Activated B cell treated with CpG ODN at 0.5 μM for 24 hours (primary cell): ENCODE data around the gene VAMP7. TPM values are rescaled to one million over a fixed set of nuclear protein-coding genes. Genes with fewer than 3 reads are reported as not detected.

ENCODE experiments used
- ATAC-seq: fragments of 200-7000 bp; cut with Tn5 transposase; one replicate; pipeline ENCODE4 v1.10.0; 2021; ENCODE audit warnings: low read depth, mild to moderate bottlenecking, moderate library complexity
- CTCF ChIA-PET: fragments of 350-600 bp; sonication (Branson Sonifier 250); formaldehyde crosslinking; loops from one replicate; lab custom pipeline; 2021; ENCODE audit warnings: antibody characterized with exemption; lab: Charles Lee
- POLR2A ChIA-PET: fragments of 350-600 bp; sonication (Branson Sonifier 250); formaldehyde crosslinking; loops from one replicate; lab custom pipeline; 2021; ENCODE audit warnings: antibody characterized with exemption; lab: Charles Lee
- DNase-seq: peaks from one replicate; pipeline ENCODE4 v3.0.0; 2022
- H3K27ac Mint-ChIP-seq: one replicate; pipeline ENCODE4 v1.8.0; 2020; ENCODE audit warnings: mixed read lengths
- H3K27me3 Mint-ChIP-seq: one replicate; pipeline ENCODE4 v1.8.0; 2021; ENCODE audit warnings: mixed read lengths
- H3K36me3 Mint-ChIP-seq: one replicate; pipeline ENCODE4 v1.8.0; 2021; ENCODE audit warnings: low read depth, mixed read lengths
- H3K4me1 Mint-ChIP-seq: one replicate; pipeline ENCODE4 v1.8.0; 2021; ENCODE audit warnings: mixed read lengths
- H3K4me3 Mint-ChIP-seq: one replicate; pipeline ENCODE4 v1.8.0; 2020; ENCODE audit warnings: mild to moderate bottlenecking, mixed read lengths
- H3K9me3 Mint-ChIP-seq: one replicate; pipeline ENCODE4 v1.8.0; 2020; ENCODE audit warnings: mixed read lengths
- CTCF ChIP-seq: fragments of 200-600 bp; IDR thresholded peaks from one replicate; pipeline ENCODE4 v1.8.0; 2022; ENCODE audit warnings: antibody characterized with exemption, mild to moderate bottlenecking
- intact Hi-C: fragments of 100-400 bp; cut with micrococcal nuclease; formaldehyde crosslinking; loops from one replicate; pipeline ENCODE4 v1.15.1; 2024
- total RNA-seq: library from RNA; stranded (reverse); gene quantifications from 2 replicates; pipeline ENCODE4 v1.2.3, GENCODE V29; 2022

VAMP7 gene
- total RNA-seq, 1 donor from 2014 or later: 25.7 TPM

GRCh38 chrX:155874571-155875244 is 6.4 kb upstream of the VAMP7 start:
- no peaks in the 10 kb centered on the region for H3K9me3 Mint-ChIP-seq
- no peak for TF ChIP-seq CTCF
- H3K36me3 Mint-ChIP-seq: no peaks in the 10 kb centered on the region
- peak overlapping the region; percentile 63 for H3K4me3 Mint-ChIP-seq
- peaks cover 2% of the 10 kb centered on the region for H3K27me3 Mint-ChIP-seq
- H3K27ac Mint-ChIP-seq: no peak overlapping the region
- ChIA-PET POLR2A (no interaction called here), CTCF (no interaction called here)
- no peak for ATAC-seq
- DNase-seq: no peak
- intact Hi-C loops: no loop called here
- H3K4me1 Mint-ChIP-seq: peaks cover 15% of the 10 kb centered on the region

GRCh38 chrX:155876704-155877103 is 4.4 kb upstream of the VAMP7 start:
- peaks cover 18% of the 10 kb centered on the region for H3K4me1 Mint-ChIP-seq
- H3K27me3 Mint-ChIP-seq: peaks cover 2% of the 10 kb centered on the region
- DNase-seq (no peak), ATAC-seq (no peak)
- peak overlapping the region; percentile 21 for H3K4me3 Mint-ChIP-seq
- intact Hi-C loops: no loop called here
- TF ChIP-seq CTCF: no peak
- CTCF ChIA-PET: no interaction called here
- peaks cover 2% of the 10 kb centered on the region for H3K9me3 Mint-ChIP-seq
- POLR2A ChIA-PET: no interaction called here
- peak overlapping the region; percentile 38 for H3K27ac Mint-ChIP-seq
- H3K36me3 Mint-ChIP-seq: peaks cover 2% of the 10 kb centered on the region

- TF ChIP-seq CTCF: no peak
- H3K36me3 Mint-ChIP-seq: peaks cover 2% of the 10 kb centered on the region
- intact Hi-C loops: no loop called here
- H3K27me3 Mint-ChIP-seq: peaks cover 2% of the 10 kb centered on the region
- DNase-seq (no peak), ATAC-seq (no peak)
- ChIA-PET POLR2A (no interaction called here), CTCF (no interaction called here)
- H3K4me1 Mint-ChIP-seq: peaks cover 23% of the 10 kb centered on the region
- H3K27ac Mint-ChIP-seq: peak overlapping the region; percentile 38
- peaks cover 2% of the 10 kb centered on the region for H3K9me3 Mint-ChIP-seq
- H3K4me3 Mint-ChIP-seq: no peak overlapping the region
Observed at GRCh38 chrX:155877288-155877687, 3.9 kb upstream of the VAMP7 start.

- Mint-ChIP-seq H3K4me3 (peak overlapping the region; percentile 88), H3K9me3 (peaks cover 4% of the 10 kb centered on the region), H3K27ac (peak overlapping the region; percentile 82), H3K27me3 (no peaks in the 10 kb centered on the region), H3K4me1 (peaks cover 30% of the 10 kb centered on the region), H3K36me3 (peaks cover 9% of the 10 kb centered on the region)
- DNase-seq (no peak), ATAC-seq (no peak)
- intact Hi-C loops: loop anchor here (1.0 kb wide), 1 partner anchor 854 kb away; the partner anchor contains the start of gene FUNDC2
- POLR2A ChIA-PET: no interaction called here
- TF ChIP-seq CTCF: no peak
- CTCF ChIA-PET: no interaction called here
Observed at GRCh38 chrX:155880586-155881157, 473 bp upstream of the VAMP7 start.

- POLR2A ChIA-PET: no interaction called here
- Mint-ChIP-seq H3K27me3 (no peaks in the 10 kb centered on the region), H3K4me3 (no peak overlapping the region), H3K36me3 (peaks cover 40% of the 10 kb centered on the region), H3K4me1 (peaks cover 27% of the 10 kb centered on the region), H3K27ac (no peak overlapping the region), H3K9me3 (peaks cover 2% of the 10 kb centered on the region)
- no peak for TF ChIP-seq CTCF
- DNase-seq (no peak), ATAC-seq (no peak)
- intact Hi-C loops: no loop called here
- CTCF ChIA-PET: no interaction called here
Observed at GRCh38 chrX:155886409-155886808, 5.3 kb downstream of the VAMP7 start.
